ENCODE results near the gene TAOK2.

TAOK2 gene

DNA sequence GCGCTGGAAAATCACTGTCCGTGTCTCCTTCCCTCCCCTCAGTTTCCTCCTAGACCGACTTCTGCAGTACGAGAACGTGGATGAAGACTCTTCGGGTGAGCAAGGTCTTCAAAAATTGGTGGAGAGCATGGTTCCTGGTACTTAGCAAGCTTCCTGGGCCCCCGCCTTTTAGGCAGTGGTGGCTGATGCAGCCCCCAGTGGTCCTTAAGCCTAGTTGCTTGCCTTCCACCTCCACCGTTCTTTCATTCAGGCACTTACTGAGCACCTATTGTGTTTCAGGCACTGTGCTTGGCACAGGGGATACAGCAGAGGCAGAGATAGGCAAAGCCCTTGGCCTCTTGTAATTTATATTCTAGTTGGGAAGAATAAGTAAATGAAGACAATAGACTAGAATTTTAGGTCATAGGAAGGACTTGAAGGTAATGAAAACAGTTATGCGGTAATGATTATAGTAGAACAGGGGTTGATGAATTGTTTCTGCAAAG lies 23.1 kb downstream of the TAOK2 start:
- 34% methylated on average over 6 of the region's 9 CpGs for WGBS
- H3K18ac ChIP-seq (ENCODE audit: low read depth in 1 of 2, low read length in 2 of 2), result peak overlapping the region; percentile 44 to 57
- DNase-seq, result no peak

DNA sequence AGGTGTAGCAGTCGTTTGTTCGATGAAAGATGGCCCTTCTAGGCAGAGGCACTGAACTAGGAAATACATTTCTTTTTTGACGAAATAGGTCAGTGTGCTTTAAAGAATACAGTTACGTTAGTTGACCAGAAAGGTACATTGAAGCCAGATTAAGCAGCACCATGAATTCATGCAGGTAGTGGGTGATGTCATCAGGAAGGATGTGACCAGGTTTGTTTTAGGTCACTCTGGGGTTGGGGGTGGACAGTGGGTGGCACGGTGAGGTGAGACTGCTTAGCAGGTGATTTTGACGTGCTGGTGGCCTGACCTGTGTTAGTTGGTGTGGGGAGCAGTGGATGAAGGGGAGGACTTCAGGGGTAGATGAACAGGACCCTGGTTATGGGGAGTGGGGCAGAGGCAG lies 25.9 kb downstream of the TAOK2 start:
- DNase-seq, result no peak
- WGBS, result 91% methylated on average over 6 of the region's 6 CpGs
- Histone ChIP-seq H3K79me1 (replicated peaks; ENCODE audit: low read length, poor library complexity, severe bottlenecking) (peaks cover 23% of the 10 kb centered on the region), H3K4me1 (ENCODE audit: control insufficient read depth, insufficient read depth, low read depth, low read length) (peaks cover 12% of the 10 kb centered on the region), H3K4me3 (ENCODE audit: insufficient read depth in 1 of 2, low read depth in 1 of 2, low read length in 2 of 2) (no peak overlapping the region), H3K18ac (ENCODE audit: low read depth in 1 of 2, low read length in 2 of 2) (no peak overlapping the region), H4K91ac (ENCODE audit: low read length) (no peak overlapping the region), H2AK5ac (ENCODE audit: low read length, severe bottlenecking) (no peak overlapping the region), H3K27me3 (ENCODE audit: control insufficient read depth in 1 of 2, insufficient read depth in 1 of 2, low read length in 2 of 2) (no peaks in the 10 kb centered on the region), H2BK120ac (ENCODE audit: low read depth, low read length) (no peak overlapping the region), H3K4ac (ENCODE audit: low read depth in 1 of 2, low read length in 2 of 2) (no peak overlapping the region), H3K4me2 (ENCODE audit: low read length, poor library complexity, severe bottlenecking) (no peak overlapping the region), H3K36me3 (ENCODE audit: control insufficient read depth in 1 of 2, insufficient read depth in 2 of 2, low read depth in 1 of 2, low read length in 2 of 2) (peaks cover 37 to 49% of the 10 kb centered on the region in 2 experiments), H2BK5ac (ENCODE audit: low read depth, low read length, poor library complexity, severe bottlenecking) (no peak overlapping the region), H3K9me3 (ENCODE audit: control insufficient read depth, low read length) (no peaks in the 10 kb centered on the region), H2BK12ac (ENCODE audit: low read length in 2 of 2) (no peak overlapping the region), H3K14ac (ENCODE audit: low read length in 2 of 2) (no peak overlapping the region), H4K8ac (ENCODE audit: low read length) (no peak overlapping the region), H3K9ac (ENCODE audit: low read length) (no peak overlapping the region), H3K27ac (ENCODE audit: low read length, poor library complexity, severe bottlenecking) (no peak overlapping the region), H2BK15ac (ENCODE audit: low read depth, poor library complexity, severe bottlenecking) (no peak overlapping the region), H3K23ac (ENCODE audit: low read length in 2 of 2) (no peak overlapping the region), H2AFZ (ENCODE audit: low read depth, low read length) (no peak overlapping the region)

More for the DNA sequence above, 23.1 kb downstream of the TAOK2 start:
- no peak overlapping the region for H2BK12ac ChIP-seq (ENCODE audit: low read length in 2 of 2)
- H3K4me2 ChIP-seq (ENCODE audit: low read length, poor library complexity, severe bottlenecking), result peak overlapping the region; percentile 64
- H3K27me3 ChIP-seq (ENCODE audit: control insufficient read depth in 1 of 2, insufficient read depth in 1 of 2, low read length in 2 of 2), result no peaks in the 10 kb centered on the region
- H3K4ac ChIP-seq (ENCODE audit: low read depth in 1 of 2, low read length in 2 of 2), result peak overlapping the region in 1 of 2 experiments; percentile 53
- H2BK5ac ChIP-seq (ENCODE audit: low read depth, low read length, poor library complexity, severe bottlenecking), result no peak overlapping the region
- no peak overlapping the region for H3K14ac ChIP-seq (ENCODE audit: low read length in 2 of 2)
- H3K36me3 ChIP-seq (ENCODE audit: control insufficient read depth in 1 of 2, insufficient read depth in 2 of 2, low read depth in 1 of 2, low read length in 2 of 2), result peaks cover 42 to 46% of the 10 kb centered on the region in 2 experiments
- no peak overlapping the region for H4K91ac ChIP-seq (ENCODE audit: low read length)
- H3K4me1 ChIP-seq (ENCODE audit: control insufficient read depth, insufficient read depth, low read depth, low read length), result peaks cover 14% of the 10 kb centered on the region
- peak overlapping the region; percentile 92 for H3K9ac ChIP-seq (ENCODE audit: low read length)
- H3K27ac ChIP-seq (ENCODE audit: low read length, poor library complexity, severe bottlenecking), result no peak overlapping the region
- H4K8ac ChIP-seq (ENCODE audit: low read length), result peak overlapping the region; percentile 45
- no peaks in the 10 kb centered on the region for H3K9me3 ChIP-seq (ENCODE audit: control insufficient read depth, low read length)
- no peak overlapping the region for H3K23ac ChIP-seq (ENCODE audit: low read length in 2 of 2)
- H3K79me1 ChIP-seq (replicated peaks; ENCODE audit: low read length, poor library complexity, severe bottlenecking), result peaks cover 21% of the 10 kb centered on the region
- no peak overlapping the region for H2BK120ac ChIP-seq (ENCODE audit: low read depth, low read length)
- no peak overlapping the region for H2AK5ac ChIP-seq (ENCODE audit: low read length, severe bottlenecking)
- H2AFZ ChIP-seq (ENCODE audit: low read depth, low read length), result peak overlapping the region; percentile 70
- H2BK15ac ChIP-seq (ENCODE audit: low read depth, poor library complexity, severe bottlenecking), result no peak overlapping the region
- peak overlapping the region; percentile 76 to 98 for H3K4me3 ChIP-seq (ENCODE audit: insufficient read depth in 1 of 2, low read depth in 1 of 2, low read length in 2 of 2)

- H3K4me1 ChIP-seq (ENCODE audit: control insufficient read depth, insufficient read depth, low read depth, low read length), result peaks cover 5% of the 10 kb centered on the region
- WGBS, result 91% methylated on average over 32 of the region's 33 CpGs
- DNase-seq, result no peak
These were observed 27.3 kb downstream of the TAOK2 start for GRCh38 chr16:30000735-30001631.

GRCh38 chr16:30002614-30003346 lies 29.1 kb downstream of the TAOK2 start:
- H3K23ac ChIP-seq (ENCODE audit: low read length in 2 of 2), result no peak overlapping the region
- H3K4me1 ChIP-seq (ENCODE audit: control insufficient read depth, insufficient read depth, low read depth, low read length), result peaks cover 2% of the 10 kb centered on the region
- no peak for DNase-seq
- H3K27me3 ChIP-seq (ENCODE audit: control insufficient read depth in 1 of 2, insufficient read depth in 1 of 2, low read length in 2 of 2), result peaks cover 0 to 8% of the 10 kb centered on the region in 2 experiments
- no peak overlapping the region for H3K18ac ChIP-seq (ENCODE audit: low read depth in 1 of 2, low read length in 2 of 2)
- no peak overlapping the region for H2AFZ ChIP-seq (ENCODE audit: low read depth, low read length)
- 92% methylated on average over 19 of the region's 19 CpGs for WGBS
- no peak overlapping the region for H4K91ac ChIP-seq (ENCODE audit: low read length)
- H3K4me2 ChIP-seq (ENCODE audit: low read length, poor library complexity, severe bottlenecking), result no peak overlapping the region
- no peak overlapping the region for H3K27ac ChIP-seq (ENCODE audit: low read length, poor library complexity, severe bottlenecking)
- no peak overlapping the region for H3K4ac ChIP-seq (ENCODE audit: low read depth in 1 of 2, low read length in 2 of 2)
- H3K4me3 ChIP-seq (ENCODE audit: insufficient read depth in 1 of 2, low read depth in 1 of 2, low read length in 2 of 2), result no peak overlapping the region
- H3K9ac ChIP-seq (ENCODE audit: low read length), result no peak overlapping the region
- H2AK5ac ChIP-seq (ENCODE audit: low read length, severe bottlenecking), result no peak overlapping the region
- no peak overlapping the region for H2BK5ac ChIP-seq (ENCODE audit: low read depth, low read length, poor library complexity, severe bottlenecking)
- peaks cover 24% of the 10 kb centered on the region for H3K79me1 ChIP-seq (replicated peaks; ENCODE audit: low read length, poor library complexity, severe bottlenecking)
- no peak overlapping the region for H2BK12ac ChIP-seq (ENCODE audit: low read length in 2 of 2)
- no peak overlapping the region for H4K8ac ChIP-seq (ENCODE audit: low read length)
- no peaks in the 10 kb centered on the region for H3K9me3 ChIP-seq (ENCODE audit: control insufficient read depth, low read length)
- H2BK120ac ChIP-seq (ENCODE audit: low read depth, low read length), result no peak overlapping the region
- no peak overlapping the region for H2BK15ac ChIP-seq (ENCODE audit: low read depth, poor library complexity, severe bottlenecking)
- peaks cover 34 to 72% of the 10 kb centered on the region in 2 experiments for H3K36me3 ChIP-seq (ENCODE audit: control insufficient read depth in 1 of 2, insufficient read depth in 2 of 2, low read depth in 1 of 2, low read length in 2 of 2)
- H3K14ac ChIP-seq (ENCODE audit: low read length in 2 of 2), result no peak overlapping the region

More at GRCh38 chr16:30000735-30001631, 27.3 kb downstream of the TAOK2 start:
- Histone ChIP-seq H2AK5ac (ENCODE audit: low read length, severe bottlenecking) (no peak overlapping the region), H4K91ac (ENCODE audit: low read length) (no peak overlapping the region), H3K9ac (ENCODE audit: low read length) (no peak overlapping the region), H2BK5ac (ENCODE audit: low read depth, low read length, poor library complexity, severe bottlenecking) (no peak overlapping the region), H2BK12ac (ENCODE audit: low read length in 2 of 2) (no peak overlapping the region), H3K4me3 (ENCODE audit: insufficient read depth in 1 of 2, low read depth in 1 of 2, low read length in 2 of 2) (no peak overlapping the region), H4K8ac (ENCODE audit: low read length) (no peak overlapping the region), H3K18ac (ENCODE audit: low read depth in 1 of 2, low read length in 2 of 2) (no peak overlapping the region), H3K23ac (ENCODE audit: low read length in 2 of 2) (no peak overlapping the region), H2AFZ (ENCODE audit: low read depth, low read length) (no peak overlapping the region), H3K4me2 (ENCODE audit: low read length, poor library complexity, severe bottlenecking) (no peak overlapping the region), H3K27ac (ENCODE audit: low read length, poor library complexity, severe bottlenecking) (no peak overlapping the region), H2BK15ac (ENCODE audit: low read depth, poor library complexity, severe bottlenecking) (no peak overlapping the region), H2BK120ac (ENCODE audit: low read depth, low read length) (no peak overlapping the region), H3K9me3 (ENCODE audit: control insufficient read depth, low read length) (no peaks in the 10 kb centered on the region), H3K14ac (ENCODE audit: low read length in 2 of 2) (no peak overlapping the region), H3K27me3 (ENCODE audit: control insufficient read depth in 1 of 2, insufficient read depth in 1 of 2, low read length in 2 of 2) (no peaks in the 10 kb centered on the region), H3K79me1 (replicated peaks; ENCODE audit: low read length, poor library complexity, severe bottlenecking) (peaks cover 26% of the 10 kb centered on the region), H3K36me3 (ENCODE audit: control insufficient read depth in 1 of 2, insufficient read depth in 2 of 2, low read depth in 1 of 2, low read length in 2 of 2) (peaks cover 37 to 61% of the 10 kb centered on the region in 2 experiments), H3K4ac (ENCODE audit: low read depth in 1 of 2, low read length in 2 of 2) (no peak overlapping the region)
